ENCODE data around the gene SELENOV.

The SELENOV gene

DNA sequence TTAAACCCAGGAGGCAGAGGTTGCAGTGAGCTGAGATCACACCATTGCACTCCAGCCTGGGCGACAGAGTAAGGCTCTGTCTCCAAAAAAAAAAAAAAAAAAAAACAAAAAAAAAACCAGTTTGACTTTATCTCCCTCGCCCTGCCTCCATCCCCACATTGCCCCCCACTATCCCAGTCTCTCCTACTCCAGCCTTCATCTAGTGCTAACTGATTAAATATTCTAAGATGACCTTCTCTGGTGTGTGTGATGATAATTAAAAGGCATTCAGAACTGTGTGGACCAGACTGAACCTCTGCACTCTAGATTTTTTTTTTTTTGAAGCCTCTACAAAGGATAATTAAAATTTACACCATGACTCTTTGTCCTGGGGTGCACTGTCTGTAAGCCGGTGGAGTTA, 22.2 kb upstream of the SELENOV start:
- in situ Hi-C loops (cut with MboI; ENCODE audit: low sequenced_read_pairs), result no loop called here

DNA sequence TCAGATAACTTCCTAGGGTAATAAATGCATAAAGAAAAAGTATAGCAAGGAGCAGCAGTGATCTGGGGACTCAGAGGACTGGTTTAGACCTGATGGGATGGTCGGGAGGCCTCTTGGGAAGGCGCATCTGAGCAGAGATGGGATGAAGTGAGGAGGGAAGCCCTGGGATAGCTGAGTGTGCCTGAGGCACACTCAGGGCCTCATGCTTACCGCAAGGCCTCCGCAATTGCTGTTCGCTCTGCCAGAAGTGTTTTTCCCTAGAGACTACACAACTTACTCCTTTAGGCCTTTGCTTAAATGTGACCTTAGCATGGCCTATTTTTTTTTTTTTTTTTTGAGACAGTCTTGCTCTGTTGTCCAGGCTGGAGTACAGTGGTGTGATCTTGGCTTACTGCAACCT, 20.3 kb upstream of the SELENOV start:
- in situ Hi-C loops (cut with MboI; ENCODE audit: low sequenced_read_pairs), result no loop called here

DNA sequence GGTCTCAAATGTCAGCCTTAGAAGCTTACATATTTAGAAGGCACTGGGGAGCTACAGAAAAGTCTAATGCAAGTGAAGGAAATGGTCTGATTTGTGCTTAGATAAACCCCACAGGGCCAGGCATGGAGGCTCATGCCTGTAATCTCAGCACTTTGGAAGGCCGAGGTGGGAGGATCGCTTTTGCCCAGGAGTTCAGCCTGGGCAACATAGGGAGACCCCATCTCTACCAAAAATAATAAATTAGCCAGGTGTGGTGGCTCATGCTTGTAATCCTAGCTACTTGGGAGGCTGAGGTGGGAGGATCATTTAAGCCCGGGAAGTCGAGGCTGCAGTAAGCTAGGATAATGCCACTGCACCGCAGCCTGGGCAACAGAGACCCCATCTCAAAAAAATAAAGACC, 18.9 kb upstream of the SELENOV start:
- in situ Hi-C loops (cut with MboI; ENCODE audit: low sequenced_read_pairs), result no loop called here

DNA sequence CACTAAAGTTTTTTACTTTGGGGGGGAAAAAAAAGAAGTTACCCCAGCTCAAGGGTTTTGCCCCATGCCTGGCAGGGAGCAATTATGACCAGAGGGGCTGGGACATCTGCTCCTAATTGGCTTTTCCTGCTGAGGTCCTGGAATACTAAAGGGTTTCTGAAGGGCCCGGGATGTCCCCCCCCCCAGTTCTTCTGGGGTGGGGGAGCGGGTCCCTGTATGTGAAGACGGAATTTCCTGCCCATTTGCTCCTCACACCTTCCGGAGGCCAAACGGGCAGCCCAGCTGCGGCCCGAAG, 17.3 kb upstream of the SELENOV start:
- in situ Hi-C loops (cut with MboI; ENCODE audit: low sequenced_read_pairs), result no loop called here

DNA sequence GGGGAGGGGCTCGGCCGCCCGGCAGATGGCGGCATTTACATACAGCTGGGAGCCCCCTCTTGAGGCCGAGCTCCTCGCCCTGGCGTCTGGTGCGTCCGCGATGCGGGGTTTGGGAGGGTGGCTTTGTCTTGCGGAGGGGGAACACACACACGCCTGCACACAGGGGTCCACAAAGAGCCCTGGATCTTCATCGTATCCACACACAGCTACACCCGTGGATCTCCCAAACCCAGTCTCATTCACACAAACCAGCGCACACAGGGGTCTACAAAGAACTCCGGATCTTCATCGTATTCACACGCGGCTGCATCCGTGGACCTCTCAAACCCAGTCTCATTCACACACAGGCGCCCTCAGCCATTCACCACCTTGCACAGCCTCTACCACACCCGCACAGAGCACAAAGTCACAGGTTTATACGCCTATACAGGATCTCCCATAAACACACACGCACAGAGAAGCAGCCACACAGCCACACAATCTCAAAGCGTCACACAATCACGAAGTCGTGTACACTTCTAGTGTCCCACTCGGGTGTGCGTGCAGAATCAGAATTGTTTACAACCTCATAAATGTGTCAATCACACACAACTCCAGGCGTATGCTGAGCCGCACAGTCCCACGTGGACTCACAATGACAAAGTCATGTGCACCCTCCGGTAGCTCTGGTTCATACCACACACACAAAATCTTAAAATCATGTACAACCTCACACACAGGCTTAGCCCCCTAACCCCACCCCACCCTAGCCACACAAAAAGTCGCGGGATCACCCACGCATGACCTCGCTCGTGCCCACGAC, 16.7 kb upstream of the SELENOV start:
- in situ Hi-C loops (cut with MboI; ENCODE audit: low sequenced_read_pairs), result no loop called here

DNA sequence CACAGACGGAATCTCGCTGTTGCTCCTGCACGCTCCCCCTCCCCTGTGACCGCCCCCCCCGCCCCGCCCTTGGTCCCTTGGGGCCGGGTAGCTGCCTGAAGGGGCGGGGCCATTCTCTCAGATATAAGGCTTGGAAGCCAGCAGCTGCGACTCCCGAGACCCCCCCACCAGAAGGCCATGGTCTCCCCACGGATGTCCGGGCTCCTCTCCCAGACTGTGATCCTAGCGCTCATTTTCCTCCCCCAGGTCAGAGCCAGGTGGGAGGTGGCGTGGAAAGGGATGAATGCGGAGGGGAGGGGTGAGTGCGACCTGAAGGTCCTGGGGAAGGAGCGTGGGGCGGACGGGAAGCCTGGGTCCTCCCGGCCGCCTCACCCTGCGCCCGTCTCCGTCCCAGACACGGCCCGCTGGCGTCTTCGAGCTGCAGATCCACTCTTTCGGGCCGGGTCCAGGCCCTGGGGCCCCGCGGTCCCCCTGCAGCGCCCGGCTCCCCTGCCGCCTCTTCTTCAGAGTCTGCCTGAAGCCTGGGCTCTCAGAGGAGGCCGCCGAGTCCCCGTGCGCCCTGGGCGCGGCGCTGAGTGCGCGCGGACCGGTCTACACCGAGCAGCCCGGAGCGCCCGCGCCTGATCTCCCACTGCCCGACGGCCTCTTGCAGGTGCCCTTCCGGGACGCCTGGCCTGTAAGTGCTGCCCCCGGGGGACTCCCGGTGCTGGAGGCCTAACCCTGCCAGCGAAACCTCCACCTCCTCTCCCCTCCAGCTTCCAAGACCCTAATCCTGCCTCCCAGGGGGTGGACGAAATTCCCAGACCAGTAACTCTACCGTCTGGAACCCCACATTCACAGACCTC, 15.9 kb upstream of the SELENOV start, which contains the start of gene DLL3:
Gene DLL3, plus strand, starts transcription at position 150 of the 845 bp plus-strand sequence. Its CDS starts 28 bp downstream, at position 178.
- in situ Hi-C loops (cut with MboI; ENCODE audit: low sequenced_read_pairs), result no loop called here

DNA sequence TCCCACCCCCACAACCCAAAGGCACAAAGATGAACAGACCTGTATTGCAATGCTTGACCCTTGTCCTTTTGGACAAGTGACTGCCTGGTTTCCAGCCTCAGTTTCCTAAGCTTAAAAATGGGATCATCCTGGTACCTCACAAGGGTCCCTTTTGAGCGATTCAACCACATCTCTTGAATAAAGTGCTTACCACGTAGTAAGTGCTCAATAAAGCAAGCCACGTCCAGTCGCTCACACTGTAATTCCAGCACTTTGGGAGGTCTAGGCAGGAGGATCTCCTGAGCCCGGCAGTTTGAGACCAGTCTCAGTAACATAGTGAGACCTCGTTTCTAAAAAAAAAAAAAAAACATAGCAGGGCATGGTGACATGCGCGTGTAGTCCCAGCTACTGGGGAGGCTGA, 15.0 kb upstream of the SELENOV start:
- in situ Hi-C loops (cut with MboI; ENCODE audit: low sequenced_read_pairs), result no loop called here

DNA sequence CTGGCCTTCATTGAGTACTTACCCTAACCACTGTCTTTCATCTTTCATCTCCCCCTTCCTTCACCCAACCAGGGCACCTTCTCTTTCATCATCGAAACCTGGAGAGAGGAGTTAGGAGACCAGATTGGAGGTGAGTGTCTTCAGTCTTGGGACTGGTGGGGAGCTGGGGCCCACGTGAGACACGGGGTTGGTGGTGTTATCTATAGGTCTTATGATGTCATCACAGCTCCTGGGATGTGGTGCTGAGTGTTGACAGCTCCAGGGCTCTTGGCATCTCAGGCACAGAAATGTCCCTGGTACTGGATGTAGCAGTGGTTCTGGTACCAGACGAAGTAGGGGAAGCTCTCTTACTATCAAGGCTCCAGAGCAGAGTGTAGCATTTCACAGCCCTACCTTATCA, 14.4 kb upstream of the SELENOV start:
- in situ Hi-C loops (cut with MboI; ENCODE audit: low sequenced_read_pairs), result no loop called here

DNA sequence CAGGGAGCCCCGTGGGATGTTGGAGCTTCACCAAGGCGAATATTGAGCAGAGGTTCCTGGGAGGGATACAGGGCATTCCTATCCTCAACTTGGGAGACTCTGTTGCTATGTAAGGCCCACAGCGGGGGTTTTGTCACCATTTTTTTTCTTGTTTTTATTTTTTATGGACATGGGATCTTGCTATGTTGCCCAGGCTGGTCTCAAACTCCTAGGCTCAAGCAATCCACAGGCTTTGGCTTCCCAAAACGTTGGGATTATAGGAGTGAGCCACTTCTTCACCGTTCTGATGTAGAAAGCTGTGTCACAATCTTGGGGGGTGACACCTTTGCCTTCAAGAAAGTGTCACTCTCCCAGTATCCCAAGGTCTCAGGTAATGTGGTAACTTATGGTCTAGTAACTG, 13.6 kb upstream of the SELENOV start:
- in situ Hi-C loops (cut with MboI; ENCODE audit: low sequenced_read_pairs), result no loop called here

DNA sequence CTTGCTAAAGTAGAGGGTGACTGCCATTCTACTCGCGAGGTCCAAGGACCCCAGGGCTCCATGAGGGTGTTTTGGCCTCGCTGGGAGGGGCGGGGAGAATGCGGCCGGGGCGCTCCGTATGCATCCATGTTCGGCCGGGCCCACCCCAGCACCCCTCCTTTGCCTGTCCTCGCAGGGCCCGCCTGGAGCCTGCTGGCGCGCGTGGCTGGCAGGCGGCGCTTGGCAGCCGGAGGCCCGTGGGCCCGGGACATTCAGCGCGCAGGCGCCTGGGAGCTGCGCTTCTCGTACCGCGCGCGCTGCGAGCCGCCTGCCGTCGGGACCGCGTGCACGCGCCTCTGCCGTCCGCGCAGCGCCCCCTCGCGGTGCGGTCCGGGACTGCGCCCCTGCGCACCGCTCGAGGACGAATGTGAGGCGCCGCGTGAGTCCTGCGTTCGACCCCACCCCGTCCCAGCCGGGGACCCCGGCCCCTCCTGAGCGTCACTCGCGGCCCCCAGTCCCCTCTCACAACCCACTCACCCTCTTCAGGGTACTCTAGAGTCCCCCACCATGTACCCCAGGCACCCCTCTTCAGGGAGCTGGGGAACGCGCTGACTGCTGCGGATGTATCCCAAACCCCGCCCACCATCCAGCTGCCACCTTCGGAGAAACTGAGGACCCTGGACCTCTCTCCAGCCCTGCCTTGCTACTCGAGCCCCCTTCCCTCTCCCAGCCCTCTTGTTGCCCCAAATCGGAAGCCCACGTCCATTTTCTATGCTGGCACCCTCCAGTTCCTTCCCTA, 12.1 kb upstream of the SELENOV start:
- in situ Hi-C loops (cut with MboI; ENCODE audit: low sequenced_read_pairs), result no loop called here

DNA sequence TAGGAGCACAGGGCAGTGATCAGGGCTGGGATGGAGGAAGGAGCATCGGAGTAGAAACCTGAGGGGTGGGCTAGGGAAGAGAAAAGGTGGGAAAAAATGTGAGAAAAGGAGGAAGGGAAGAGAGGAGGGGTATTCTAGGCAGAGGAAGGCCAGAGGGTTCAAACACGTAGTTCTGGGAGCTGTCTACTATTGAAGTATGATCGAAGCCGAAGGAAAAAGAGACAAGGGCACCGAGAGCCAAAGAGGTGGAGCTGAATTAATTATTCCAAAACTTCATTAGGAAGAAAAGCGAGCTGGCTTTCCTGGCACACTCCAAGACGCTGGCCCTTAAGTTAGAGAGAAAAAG, 8.4 kb upstream of the SELENOV start:
- in situ Hi-C loops (cut with MboI; ENCODE audit: low sequenced_read_pairs), result no loop called here

DNA sequence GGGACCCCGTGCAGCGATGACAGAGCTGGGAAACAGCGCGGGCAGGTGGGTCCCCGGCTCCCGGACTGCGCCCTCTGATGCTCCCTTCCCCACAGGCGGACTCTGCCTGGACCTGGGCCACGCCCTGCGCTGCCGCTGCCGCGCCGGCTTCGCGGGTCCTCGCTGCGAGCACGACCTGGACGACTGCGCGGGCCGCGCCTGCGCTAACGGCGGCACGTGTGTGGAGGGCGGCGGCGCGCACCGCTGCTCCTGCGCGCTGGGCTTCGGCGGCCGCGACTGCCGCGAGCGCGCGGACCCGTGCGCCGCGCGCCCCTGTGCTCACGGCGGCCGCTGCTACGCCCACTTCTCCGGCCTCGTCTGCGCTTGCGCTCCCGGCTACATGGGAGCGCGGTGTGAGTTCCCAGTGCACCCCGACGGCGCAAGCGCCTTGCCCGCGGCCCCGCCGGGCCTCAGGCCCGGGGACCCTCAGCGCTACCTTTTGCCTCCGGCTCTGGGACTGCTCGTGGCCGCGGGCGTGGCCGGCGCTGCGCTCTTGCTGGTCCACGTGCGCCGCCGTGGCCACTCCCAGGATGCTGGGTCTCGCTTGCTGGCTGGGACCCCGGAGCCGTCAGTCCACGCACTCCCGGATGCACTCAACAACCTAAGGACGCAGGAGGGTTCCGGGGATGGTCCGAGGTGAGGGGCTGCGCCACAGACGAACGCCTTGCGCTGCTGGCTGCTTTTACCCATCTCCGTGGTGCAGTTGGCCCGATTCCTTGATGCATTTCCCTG, 7.8 kb upstream of the SELENOV start:
- in situ Hi-C loops (cut with MboI; ENCODE audit: low sequenced_read_pairs), result no loop called here

DNA sequence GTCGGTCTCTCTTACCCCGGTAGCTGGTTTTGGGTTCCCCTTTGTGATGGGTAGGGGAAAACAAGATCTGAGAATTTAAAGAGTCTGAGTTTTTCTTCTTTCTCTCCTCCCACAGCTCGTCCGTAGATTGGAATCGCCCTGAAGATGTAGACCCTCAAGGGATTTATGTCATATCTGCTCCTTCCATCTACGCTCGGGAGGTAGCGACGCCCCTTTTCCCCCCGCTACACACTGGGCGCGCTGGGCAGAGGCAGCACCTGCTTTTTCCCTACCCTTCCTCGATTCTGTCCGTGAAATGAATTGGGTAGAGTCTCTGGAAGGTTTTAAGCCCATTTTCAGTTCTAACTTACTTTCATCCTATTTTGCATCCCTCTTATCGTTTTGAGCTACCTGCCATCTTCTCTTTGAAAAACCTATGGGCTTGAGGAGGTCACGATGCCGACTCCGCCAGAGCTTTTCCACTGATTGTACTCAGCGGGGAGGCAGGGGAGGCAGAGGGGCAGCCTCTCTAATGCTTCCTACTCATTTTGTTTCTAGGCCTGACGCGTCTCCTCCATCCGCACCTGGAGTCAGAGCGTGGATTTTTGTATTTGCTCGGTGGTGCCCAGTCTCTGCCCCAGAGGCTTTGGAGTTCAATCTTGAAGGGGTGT, 7.1 kb upstream of the SELENOV start:
- in situ Hi-C loops (cut with MboI; ENCODE audit: low sequenced_read_pairs), result no loop called here

DNA sequence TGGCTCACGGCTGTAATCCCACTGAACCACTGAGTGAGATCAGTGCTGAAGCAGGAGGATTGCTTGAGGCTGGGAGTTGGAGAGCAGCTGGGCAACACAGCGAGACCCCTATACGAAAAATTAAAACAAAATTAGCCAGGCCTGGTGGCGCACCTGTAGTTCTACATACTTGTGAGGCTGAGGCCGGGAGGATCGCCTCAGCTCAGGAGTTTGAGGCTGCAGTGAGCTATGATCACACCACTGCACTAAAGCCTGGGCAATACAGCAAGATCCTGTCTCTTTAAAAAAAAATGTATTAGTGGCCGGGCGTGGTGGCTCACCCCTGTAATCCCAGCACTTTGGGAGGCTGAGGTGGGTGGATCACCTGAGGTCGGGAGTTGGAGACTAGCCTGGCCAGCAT, 6.3 kb upstream of the SELENOV start:
- in situ Hi-C loops (cut with MboI; ENCODE audit: low sequenced_read_pairs), result no loop called here

DNA sequence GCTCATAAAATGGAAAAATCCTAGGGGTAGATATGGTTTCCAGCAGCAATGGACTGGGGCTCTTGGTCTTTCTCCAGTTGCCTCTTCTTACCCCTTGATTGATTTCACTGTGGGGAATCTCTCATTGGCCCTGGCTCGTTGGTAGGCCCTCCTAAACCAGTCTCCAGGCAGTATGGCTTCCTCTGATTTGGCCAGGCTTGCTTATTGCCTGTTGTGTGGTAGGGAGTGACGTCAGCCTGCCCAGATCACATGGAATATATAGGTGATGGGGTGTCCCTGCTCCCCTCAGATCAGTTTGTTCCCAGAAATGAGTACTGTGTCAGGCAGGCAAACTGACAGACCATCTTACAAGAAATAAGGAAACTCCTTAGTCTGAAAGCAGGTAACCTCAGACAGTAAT, 5.7 kb upstream of the SELENOV start:
- in situ Hi-C loops (cut with MboI; ENCODE audit: low sequenced_read_pairs), result no loop called here

DNA sequence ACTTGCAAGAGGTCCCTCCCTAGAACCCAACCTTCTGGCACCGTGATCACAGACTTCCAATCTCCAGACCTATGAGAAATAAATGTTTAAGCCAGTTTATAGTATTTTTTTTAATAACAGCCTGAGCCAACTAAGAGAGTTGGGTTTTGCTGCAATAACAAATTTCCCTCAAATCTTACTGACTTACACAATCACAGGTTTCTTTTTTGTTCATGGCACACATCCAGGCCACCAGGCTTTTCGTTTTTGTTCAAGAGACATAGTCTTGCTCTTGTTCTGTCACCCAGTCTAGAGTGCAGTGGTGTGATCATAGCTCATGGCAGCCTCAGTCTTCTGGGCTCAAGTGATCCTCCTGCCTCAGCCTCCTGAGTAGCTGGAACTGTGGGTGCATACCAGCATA, 2.0 kb upstream of the SELENOV start:
- in situ Hi-C loops (cut with MboI; ENCODE audit: low sequenced_read_pairs), result no loop called here

DNA sequence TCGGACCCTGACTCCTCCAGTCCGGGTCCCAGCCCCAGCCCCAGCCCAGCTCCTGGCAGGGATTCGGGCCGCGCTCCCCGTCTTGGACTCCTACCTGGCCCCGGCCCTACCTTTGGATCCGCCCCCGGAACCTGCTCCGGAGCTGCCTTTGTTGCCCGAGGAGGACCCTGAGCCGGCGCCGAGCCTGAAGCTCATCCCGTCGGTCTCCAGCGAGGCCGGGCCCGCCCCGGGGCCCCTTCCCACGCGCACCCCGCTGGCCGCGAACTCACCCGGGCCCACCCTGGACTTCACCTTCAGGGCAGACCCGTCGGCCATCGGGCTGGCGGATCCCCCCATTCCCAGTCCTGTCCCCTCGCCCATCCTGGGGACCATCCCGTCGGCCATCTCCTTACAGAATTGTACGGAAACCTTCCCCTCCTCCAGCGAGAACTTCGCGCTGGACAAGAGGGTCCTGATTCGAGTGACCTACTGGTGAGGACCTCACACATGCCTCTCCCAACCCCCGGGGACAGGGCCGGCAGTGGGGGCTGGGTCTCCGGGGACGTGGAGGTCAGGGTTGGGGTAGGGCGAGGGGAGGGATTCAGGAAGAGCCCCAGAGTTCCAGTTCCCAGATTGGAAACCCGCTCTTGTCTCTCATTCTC, 732 bp downstream of the SELENOV start:
- in situ Hi-C loops (cut with MboI; ENCODE audit: low sequenced_read_pairs), result no loop called here

DNA sequence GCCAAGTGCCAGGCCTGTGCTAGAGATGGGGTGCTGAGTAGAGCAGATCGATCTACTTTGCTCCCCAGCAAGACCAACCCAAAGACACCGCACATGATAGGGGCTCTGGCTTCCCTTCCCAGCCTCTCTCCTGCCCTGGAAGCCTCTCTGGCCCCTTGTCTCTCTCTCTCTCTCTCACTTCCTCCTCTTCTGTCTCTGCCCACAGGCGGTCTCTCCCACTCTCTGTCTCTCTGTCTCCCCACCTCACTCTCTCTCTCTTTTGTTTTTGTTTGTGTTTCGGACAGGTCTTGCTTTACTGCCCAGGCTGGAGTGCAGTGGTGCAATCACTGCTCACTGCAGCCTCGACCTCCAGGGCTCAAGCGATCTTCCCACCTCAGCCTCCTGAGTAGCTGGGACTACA, 1.3 kb downstream of the SELENOV start:
- in situ Hi-C loops (cut with MboI; ENCODE audit: low sequenced_read_pairs), result no loop called here

DNA sequence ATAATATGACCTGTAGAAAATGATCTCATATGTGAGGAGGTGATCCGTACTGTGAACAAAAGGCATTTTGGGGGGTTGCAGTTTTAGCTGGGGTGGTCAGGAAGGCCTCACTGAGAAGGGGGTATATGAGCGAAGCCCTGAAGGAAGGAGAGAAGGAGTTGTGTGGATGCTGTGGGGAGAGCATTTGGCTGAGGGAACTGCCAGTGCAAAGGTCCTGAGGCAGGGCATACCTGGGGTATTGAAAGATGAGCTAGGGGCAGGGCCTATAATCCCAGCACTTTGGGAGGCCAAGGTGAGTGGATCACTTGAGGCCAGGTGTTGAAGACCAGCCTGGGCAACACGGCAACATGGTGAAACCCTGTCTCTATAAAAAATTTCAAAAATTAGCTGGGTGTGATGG, 2.5 kb downstream of the SELENOV start:
- in situ Hi-C loops (cut with MboI; ENCODE audit: low sequenced_read_pairs), result no loop called here

DNA sequence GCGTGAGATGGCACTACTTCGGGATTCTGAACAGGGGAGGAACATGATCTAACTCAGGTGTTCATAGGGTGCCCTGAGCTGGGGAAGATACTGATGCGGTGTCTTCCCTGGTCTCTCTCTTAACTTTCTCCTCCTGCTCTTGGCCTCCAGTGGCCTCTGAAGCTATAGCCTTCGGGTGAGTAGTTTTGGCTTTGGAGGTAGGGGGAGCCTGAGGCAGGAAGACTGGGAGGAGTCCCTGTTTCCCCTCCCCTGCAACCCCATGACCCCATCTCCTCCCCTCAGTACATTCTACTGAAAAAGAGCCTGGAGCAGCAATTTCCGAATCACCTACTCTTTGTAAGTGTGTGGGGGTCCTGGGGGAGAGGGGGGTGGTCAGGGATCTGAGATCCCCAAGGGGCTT, 3.5 kb downstream of the SELENOV start:
- in situ Hi-C loops (cut with MboI; ENCODE audit: low sequenced_read_pairs), result no loop called here
